Osteocyte (in vitro differentiated cells): Measurements from ENCODE around the gene PI4KA. TPM values are rescaled to one million over a fixed set of nuclear protein-coding genes. Genes with fewer than 3 reads are reported as not detected.

Experiments used
- DNase-seq: peaks from one replicate; pipeline ENCODE4 v3.0.0; 2021; ENCODE audit warnings: mixed read lengths; ENCODE audit not compliant: unreplicated experiment; ENCODE audit errors: extremely low spot score
- H3K27ac Mint-ChIP-seq: one replicate; pipeline ENCODE4 v1.8.0; 2021; ENCODE audit warnings: mild to moderate bottlenecking, mixed read lengths; ENCODE audit not compliant: unreplicated experiment
- H3K27me3 Mint-ChIP-seq: one replicate; pipeline ENCODE4 v1.8.0; 2021; ENCODE audit warnings: mixed read lengths; ENCODE audit not compliant: unreplicated experiment
- H3K36me3 Mint-ChIP-seq: one replicate; pipeline ENCODE4 v1.8.0; 2021; ENCODE audit warnings: mixed read lengths; ENCODE audit not compliant: unreplicated experiment
- H3K4me1 Mint-ChIP-seq: one replicate; pipeline ENCODE4 v1.8.0; 2021; ENCODE audit warnings: mixed read lengths; ENCODE audit not compliant: unreplicated experiment
- H3K4me3 Mint-ChIP-seq: one replicate; pipeline ENCODE4 v1.8.0; 2021; ENCODE audit warnings: mild to moderate bottlenecking, moderate library complexity, mixed read lengths; ENCODE audit not compliant: unreplicated experiment
- H3K9me3 Mint-ChIP-seq: one replicate; pipeline ENCODE4 v1.8.0; 2021; ENCODE audit warnings: mixed read lengths; ENCODE audit not compliant: unreplicated experiment
- CTCF ChIP-seq: fragments of 200-600 bp; sonication (generic); IDR thresholded peaks from 2 replicates; pipeline ENCODE4 v1.5.0; 2021; ENCODE audit warnings: antibody characterized with exemption, mild to moderate bottlenecking, moderate library complexity
- total RNA-seq: library from RNA; stranded (reverse); gene quantifications from 2 replicates; pipeline ENCODE4 v1.2.1, GENCODE V29; 2021

Gene PI4KA
- total RNA-seq, 1 donor from 2014 or later = 108 TPM

- no peak for TF ChIP-seq CTCF
- Mint-ChIP-seq H3K27ac (no peak overlapping the region), H3K9me3 (no peaks in the 10 kb centered on the region), H3K4me3 (no peak overlapping the region), H3K36me3 (peaks cover 10% of the 10 kb centered on the region), H3K4me1 (peaks cover 3% of the 10 kb centered on the region), H3K27me3 (no peaks in the 10 kb centered on the region)
- DNase-seq = no peak
Measured at GRCh38 chr22:20781272-20781990, 77.2 kb downstream of the PI4KA start.

- no peak for TF ChIP-seq CTCF
- no peaks in the 10 kb centered on the region for H3K9me3 Mint-ChIP-seq
Measured at GRCh38 chr22:20779818-20780158, 78.8 kb downstream of the PI4KA start.

DNA sequence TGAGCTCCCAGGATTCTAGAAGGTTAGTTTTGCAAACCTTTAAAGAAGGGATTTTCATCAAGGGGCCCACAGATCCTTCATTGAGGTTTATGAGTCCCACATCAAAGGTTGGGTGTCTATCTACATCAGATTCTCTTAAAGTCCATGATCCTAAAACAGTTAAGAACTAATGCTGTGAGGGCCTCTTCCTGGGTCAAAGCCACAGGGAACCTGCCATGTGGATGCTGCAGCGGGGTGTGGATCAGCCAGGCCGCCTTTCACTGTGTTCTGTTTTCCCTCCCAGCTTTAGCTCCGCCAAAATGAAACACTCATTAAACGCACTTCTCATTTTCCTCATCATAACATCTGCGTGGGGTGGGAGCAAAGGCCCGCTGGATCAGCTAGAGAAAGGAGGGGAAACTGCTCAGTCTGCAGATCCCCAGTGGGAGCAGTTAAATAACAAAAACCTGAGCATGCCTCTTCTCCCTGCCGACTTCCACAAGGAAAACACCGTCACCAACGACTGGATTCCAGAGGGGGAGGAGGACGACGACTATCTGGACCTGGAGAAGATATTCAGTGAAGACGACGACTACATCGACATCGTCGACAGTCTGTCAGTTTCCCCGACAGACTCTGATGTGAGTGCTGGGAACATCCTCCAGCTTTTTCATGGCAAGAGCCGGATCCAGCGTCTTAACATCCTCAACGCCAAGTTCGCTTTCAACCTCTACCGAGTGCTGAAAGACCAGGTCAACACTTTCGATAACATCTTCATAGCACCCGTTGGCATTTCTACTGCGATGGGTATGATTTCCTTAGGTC, 79.4 kb downstream of the PI4KA start:
- H3K36me3 Mint-ChIP-seq = peaks cover 16% of the 10 kb centered on the region
- H3K4me3 Mint-ChIP-seq = no peak overlapping the region
- no peak for TF ChIP-seq CTCF
- H3K27me3 Mint-ChIP-seq = no peaks in the 10 kb centered on the region
- H3K27ac Mint-ChIP-seq = no peak overlapping the region
- no peaks in the 10 kb centered on the region for H3K9me3 Mint-ChIP-seq
- DNase-seq = no peak
- peaks cover 3% of the 10 kb centered on the region for H3K4me1 Mint-ChIP-seq

More at GRCh38 chr22:20779818-20780158, 78.8 kb downstream of the PI4KA start:
- no peaks in the 10 kb centered on the region for H3K27me3 Mint-ChIP-seq
- no peak overlapping the region for H3K4me3 Mint-ChIP-seq
- peaks cover 3% of the 10 kb centered on the region for H3K4me1 Mint-ChIP-seq
- DNase-seq = no peak
- H3K27ac Mint-ChIP-seq = no peak overlapping the region
- H3K36me3 Mint-ChIP-seq = peaks cover 16% of the 10 kb centered on the region

DNA sequence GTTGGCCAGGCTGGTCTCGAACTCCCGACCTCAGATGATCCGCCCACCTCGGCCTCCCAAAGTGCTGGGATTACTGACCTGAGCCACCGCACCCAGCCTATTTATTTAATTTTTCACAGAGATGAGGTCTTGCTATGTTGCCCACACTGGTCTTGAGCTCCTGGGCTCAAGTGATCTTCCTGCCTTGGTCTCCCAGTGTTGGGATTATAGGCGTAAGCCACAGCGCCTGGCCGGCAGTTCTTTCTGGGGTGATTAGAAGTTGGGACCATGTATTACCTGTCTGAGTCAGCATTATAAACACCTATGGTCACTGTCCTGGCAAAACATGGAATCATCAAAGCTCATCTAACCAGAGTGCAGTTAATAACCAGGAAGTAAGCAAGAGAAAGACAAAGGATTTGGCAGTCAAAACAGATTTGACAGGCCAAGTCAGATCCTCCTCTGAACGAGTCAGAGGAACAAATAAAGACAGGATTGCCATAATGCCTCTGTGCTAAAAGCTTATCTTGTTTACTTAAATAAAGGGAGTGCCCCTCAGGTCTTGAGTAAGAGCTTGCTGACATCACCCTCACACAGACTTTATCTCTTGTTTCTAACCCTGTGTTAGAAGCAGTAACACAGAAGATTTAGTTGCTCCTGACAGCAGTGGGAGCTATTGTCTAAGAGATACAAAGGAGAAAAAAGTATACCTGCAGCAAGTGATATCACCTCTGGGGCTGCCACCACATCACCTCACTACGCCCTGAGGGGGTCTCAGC, 81.0 kb downstream of the PI4KA start:
- no peak for TF ChIP-seq CTCF
- DNase-seq = no peak
- H3K27ac Mint-ChIP-seq = no peak overlapping the region
- no peaks in the 10 kb centered on the region for H3K4me1 Mint-ChIP-seq
- H3K36me3 Mint-ChIP-seq = peaks cover 16% of the 10 kb centered on the region
- no peak overlapping the region for H3K4me3 Mint-ChIP-seq
- H3K27me3 Mint-ChIP-seq = no peaks in the 10 kb centered on the region
- no peaks in the 10 kb centered on the region for H3K9me3 Mint-ChIP-seq
